Ovary (tissue), 9 donors: Measurements from ENCODE around the gene DPEP2. TPM values are rescaled to one million over a fixed set of nuclear protein-coding genes. Genes with fewer than 3 reads are reported as not detected.
"Not testable (repeated sequence)": the region's sequence is repeated elsewhere in the genome, so short reads cannot be mapped to it uniquely, and the experiment has no call there.

Experiments
- DNase-seq, 5 donors: peaks; one replicate each; pipeline ENCODE4 v3.0.0-alpha.2; 2019 to 2020
- H3K27ac ChIP-seq, 2 donors: fragments of 200-600 bp; one replicate each; pipeline versions ENCODE4 v1.5.1 to v1.8.0; 2019 to 2022
- H3K27me3 ChIP-seq: fragments of 200-600 bp; one replicate; pipeline ENCODE4 v1.8.0; 2022
- H3K36me3 ChIP-seq: fragments of 200-600 bp; sonication (generic); one replicate; pipeline ENCODE4 v1.5.1; 2019
- H3K4me1 ChIP-seq: one replicate; pipeline ENCODE4 v1.8.1; 2013; ENCODE audit warnings: mild to moderate bottlenecking, moderate library complexity; ENCODE audit not compliant: insufficient read depth
- H3K4me3 ChIP-seq: fragments of 200-600 bp; sonication (generic); one replicate; pipeline ENCODE4 v1.5.1; 2017
- H3K9me3 ChIP-seq, 2 donors: fragments of 200-600 bp in 1 of 2; sonication (generic) in 1 of 2; one replicate each; pipeline versions ENCODE4 v1.5.1 to v1.8.1; 2013 to 2019; ENCODE audit warnings: mild to moderate bottlenecking in 1 of 2, moderate library complexity in 1 of 2
- EP300 ChIP-seq: sonication (generic); formaldehyde crosslinking; IDR thresholded peaks from one replicate; pipeline ENCODE4 v1.6.1; 2017; ENCODE audit warnings: antibody characterized with exemption
- POLR2A ChIP-seq: fragments of 450-650 bp; IDR thresholded peaks from one replicate; pipeline ENCODE4 v1.6.1; 2017; ENCODE audit warnings: antibody characterized with exemption, mild to moderate bottlenecking, moderate library complexity
- WGBS, 3 donors: extraction: QIAGEN DNeasy Blood & Tissue Kit in 1 of 3; methylation state at CpG; one replicate each; pipeline versions ENCODE4 v1.1.5 to v1.1.7; 2013 to 2017; 5-methylcytosine and 5-hydroxymethylcytosine counted together
- intact Hi-C, 4 donors: fragments of 100-400 bp; cut with DNase I; formaldehyde crosslinking; loops; one replicate each; pipeline versions ENCODE4 v1.11.0 to v1.15.1; 2022 to 2023
- polyA plus RNA-seq, 2 donors: library from polyadenylated mRNA; stranded (reverse); fragments of 200-250 nt in 1 of 2; fragments of 350-450 nt in 1 of 2; fragmentation: Illumina TruSeq in 1 of 2; extraction: RNeasy Lipid Tissue Mini Kit (QIAGEN cat#74804) in 1 of 2; gene quantifications; one replicate each; pipeline ENCODE4 v1.2.3, GENCODE V29; 2013 to 2014
- total RNA-seq, 7 donors: library from RNA; depleted of rRNA in 2 of 7; stranded (reverse); fragments of >200 nt in 2 of 7; fragmentation: NEBNext Ultra II Directional in 3 of 7; extraction: Animal tissue kit (Norgen Biotek cat#: 25700) in 3 of 7; gene quantifications; one replicate each; pipeline versions ENCODE4 v1.1.0 to v1.2.4, GENCODE V29; 2016 to 2023
- TF ChIP-seq, protein P1 (sequence below), 3 donors: fragments of 450-650 bp in 2 of 3; fragments of 200-600 bp in 1 of 3; IDR thresholded peaks; one replicate each; pipeline versions ENCODE4 v1.5.1 to v1.8.0; 2016 to 2022; ENCODE audit warnings: antibody characterized with exemption in 3 of 3, mild to moderate bottlenecking in 1 of 3
- donor health status: DM: no; HTN: no; CAD: no; lungs with moderate emphysema.
- donor health status: DM: no; HTN: no; CAD: no.
- donor health status: Bipolar disorder and iron deficiency.
- donor health status: DM: yes; HTN: yes; CAD: no.
- donor health status: DM: no; HTN: no; CAD: no.
- donor health status: DM: yes; HTN: yes; CAD: no.

DPEP2 gene
- total and polyA plus RNA-seq, 9 donors: 0.33 to 3.1 (median 0.99) TPM; not detected in 2

- H3K27ac ChIP-seq: no peak overlapping the region
- intact Hi-C loops: no loop called here
- TF ChIP-seq POLR2A (no peak), EP300 (no peak)
- TF ChIP-seq, protein P1, sequence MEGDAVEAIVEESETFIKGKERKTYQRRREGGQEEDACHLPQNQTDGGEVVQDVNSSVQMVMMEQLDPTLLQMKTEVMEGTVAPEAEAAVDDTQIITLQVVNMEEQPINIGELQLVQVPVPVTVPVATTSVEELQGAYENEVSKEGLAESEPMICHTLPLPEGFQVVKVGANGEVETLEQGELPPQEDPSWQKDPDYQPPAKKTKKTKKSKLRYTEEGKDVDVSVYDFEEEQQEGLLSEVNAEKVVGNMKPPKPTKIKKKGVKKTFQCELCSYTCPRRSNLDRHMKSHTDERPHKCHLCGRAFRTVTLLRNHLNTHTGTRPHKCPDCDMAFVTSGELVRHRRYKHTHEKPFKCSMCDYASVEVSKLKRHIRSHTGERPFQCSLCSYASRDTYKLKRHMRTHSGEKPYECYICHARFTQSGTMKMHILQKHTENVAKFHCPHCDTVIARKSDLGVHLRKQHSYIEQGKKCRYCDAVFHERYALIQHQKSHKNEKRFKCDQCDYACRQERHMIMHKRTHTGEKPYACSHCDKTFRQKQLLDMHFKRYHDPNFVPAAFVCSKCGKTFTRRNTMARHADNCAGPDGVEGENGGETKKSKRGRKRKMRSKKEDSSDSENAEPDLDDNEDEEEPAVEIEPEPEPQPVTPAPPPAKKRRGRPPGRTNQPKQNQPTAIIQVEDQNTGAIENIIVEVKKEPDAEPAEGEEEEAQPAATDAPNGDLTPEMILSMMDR (IDR thresholded peaks at IDR 0.05): no peak
- H3K4me3 ChIP-seq: no peak overlapping the region
- H3K27me3 ChIP-seq: no peaks in the 10 kb centered on the region
- no peaks in the 10 kb centered on the region for H3K4me1 ChIP-seq
- no peaks in the 10 kb centered on the region for H3K36me3 ChIP-seq
- DNase-seq: no peak
- no peaks in the 10 kb centered on the region for H3K9me3 ChIP-seq
- 42 to 63% (median 53%) methylated on average over 1 of the region's 1 CpG for WGBS, 3 donors
These were observed 14.2 kb upstream of the DPEP2 start for GRCh38 chr16:68013440-68013839.

- H3K9me3 ChIP-seq, DNase-seq, H3K36me3 ChIP-seq, H3K4me1 ChIP-seq, H3K27me3 ChIP-seq, H3K27ac ChIP-seq, intact Hi-C loops, H3K4me3 ChIP-seq: not testable (repeated sequence)
- 75 to 87% (median 84%) methylated on average over 4 of the region's 4 CpGs for WGBS, 3 donors
These were observed 10.6 kb upstream of the DPEP2 start for GRCh38 chr16:68009872-68010271.

DNA sequence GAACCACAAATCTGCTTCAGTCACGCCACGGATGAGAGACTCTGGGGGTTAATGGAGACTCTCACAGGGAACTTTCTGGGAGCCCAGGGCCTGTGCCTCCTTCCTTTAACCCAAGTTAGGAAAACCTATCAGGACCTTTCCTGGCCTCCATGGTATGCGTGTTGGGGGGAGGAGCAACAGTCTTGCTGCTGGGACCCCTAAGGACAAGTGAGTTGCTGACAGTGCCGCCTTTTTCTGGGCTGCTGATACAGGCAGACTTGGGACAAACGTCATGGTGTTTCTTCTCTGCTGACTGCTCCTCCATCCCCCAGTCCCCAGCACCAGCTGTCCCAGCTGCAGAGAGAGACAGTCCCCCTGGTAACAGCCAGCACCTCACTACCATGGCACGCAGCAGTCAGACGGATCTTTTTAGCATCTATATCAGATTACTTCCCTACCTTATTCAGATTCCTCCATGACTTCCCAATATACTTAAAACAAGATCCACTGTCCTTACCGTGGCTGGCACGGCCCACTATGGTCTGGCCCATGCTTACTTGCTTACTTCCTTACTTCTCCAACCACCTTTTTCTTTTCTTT is 10.0 kb upstream of the DPEP2 start:
- H3K27me3 ChIP-seq: no peaks in the 10 kb centered on the region
- H3K27ac ChIP-seq: no peak overlapping the region
- no peak for DNase-seq
- TF ChIP-seq POLR2A: no peak
- TF ChIP-seq, protein P1 (IDR thresholded peaks at IDR 0.05): no peak
- TF ChIP-seq EP300: no peak
- H3K36me3 ChIP-seq: no peaks in the 10 kb centered on the region
- intact Hi-C loops: no loop called here
- no peaks in the 10 kb centered on the region for H3K4me1 ChIP-seq
- WGBS, 3 donors: 52 to 59% (median 57%) methylated on average over 9 of the region's 9 CpGs
- no peaks in the 10 kb centered on the region for H3K9me3 ChIP-seq
- H3K4me3 ChIP-seq: no peak overlapping the region

- Histone ChIP-seq H3K27me3 (no peaks in the 10 kb centered on the region), H3K9me3 (no peaks in the 10 kb centered on the region), H3K27ac (no peak overlapping the region), H3K4me3 (no peak overlapping the region), H3K4me1 (no peaks in the 10 kb centered on the region), H3K36me3 (no peaks in the 10 kb centered on the region)
- DNase-seq: no peak
- intact Hi-C loops: no loop called here
- no peak for TF ChIP-seq POLR2A
- 33 to 44% (median 40%) methylated on average over 6 of the region's 6 CpGs for WGBS, 3 donors
These were observed 6.6 kb upstream of the DPEP2 start for GRCh38 chr16:68005786-68006286.

GRCh38 chr16:68005211-68005610 is 5.9 kb upstream of the DPEP2 start:
- TF ChIP-seq, protein P1 (IDR thresholded peaks at IDR 0.05): no peak
- TF ChIP-seq EP300 (no peak), POLR2A (no peak)
- no peaks in the 10 kb centered on the region for H3K27me3 ChIP-seq
- intact Hi-C loops: no loop called here
- no peaks in the 10 kb centered on the region for H3K4me1 ChIP-seq
- H3K4me3 ChIP-seq: no peak overlapping the region
- H3K36me3 ChIP-seq: no peaks in the 10 kb centered on the region
- no peak for DNase-seq
- WGBS, 3 donors: 74 to 90% (median 82%) methylated on average over 9 of the region's 9 CpGs
- H3K9me3 ChIP-seq: no peaks in the 10 kb centered on the region
- H3K27ac ChIP-seq: no peak overlapping the region
